GM23248 (cell line): Measurements from ENCODE around the gene ULK4. TPM values are rescaled to one million over a fixed set of nuclear protein-coding genes. Genes with fewer than 3 reads are reported as not detected.
A peak's percentile ranks its signal among the peaks of the same experiment; 100 is the strongest.

Source experiments
- DNase-seq: peaks from one replicate; pipeline ENCODE4 v3.0.0-alpha.2; 2015
- H2AFZ ChIP-seq: fragments of 200-600 bp; sonication (generic); 2 replicates; pipeline ENCODE4 v1.6.1; 2016; ENCODE audit warnings: antibody characterized with exemption
- H3F3A ChIP-seq: fragments of 200-600 bp; sonication (generic); 2 replicates; pipeline ENCODE4 v1.6.1; 2016; ENCODE audit warnings: mild to moderate bottlenecking, antibody characterized with exemption, mixed run types; ENCODE audit not compliant: insufficient read depth
- H3K27ac ChIP-seq: fragments of 200-600 bp; sonication (generic); 2 replicates; pipeline ENCODE4 v1.5.1; 2016; ENCODE audit warnings: mild to moderate bottlenecking
- H3K27me3 ChIP-seq: fragments of 200-600 bp; sonication (generic); replicated peaks from 2 replicates; pipeline ENCODE4 v1.6.1; 2016; ENCODE audit warnings: mild to moderate bottlenecking; ENCODE audit not compliant: insufficient read depth
- H3K36me3 ChIP-seq: fragments of 200-600 bp; sonication (generic); 2 replicates; pipeline ENCODE4 v1.6.1; 2016; ENCODE audit warnings: low read depth, mild to moderate bottlenecking
- H3K4me1 ChIP-seq: fragments of 200-600 bp; sonication (generic); 2 replicates; pipeline ENCODE4 v1.6.1; 2016; ENCODE audit warnings: mild to moderate bottlenecking; ENCODE audit not compliant: insufficient read depth
- H3K4me2 ChIP-seq: fragments of 200-600 bp; sonication (generic); one replicate; pipeline ENCODE4 v1.6.1; 2016; ENCODE audit warnings: mild to moderate bottlenecking; ENCODE audit not compliant: unreplicated experiment
- H3K4me3 ChIP-seq: fragments of 200-600 bp; sonication (generic); 2 replicates; pipeline ENCODE4 v1.5.1; 2016; ENCODE audit warnings: mild to moderate bottlenecking
- H3K79me2 ChIP-seq: fragments of 200-600 bp; sonication (generic); 2 replicates; pipeline ENCODE4 v1.6.1; 2016; ENCODE audit warnings: mild to moderate bottlenecking; ENCODE audit not compliant: insufficient read depth
- H3K9ac ChIP-seq: fragments of 200-600 bp; sonication (generic); 2 replicates; pipeline ENCODE4 v1.6.1; 2016; ENCODE audit warnings: mild to moderate bottlenecking
- H3K9me2 ChIP-seq: fragments of 200-600 bp; sonication (generic); 2 replicates; pipeline ENCODE4 v1.6.1; 2016; ENCODE audit warnings: mixed run types, mild to moderate bottlenecking, moderate library complexity; ENCODE audit not compliant: insufficient read depth
- H3K9me3 ChIP-seq: fragments of 200-600 bp; sonication (generic); one replicate; pipeline ENCODE4 v1.6.1; 2017; ENCODE audit warnings: low read depth
- H4K20me1 ChIP-seq: fragments of 200-600 bp; sonication (generic); 2 replicates; pipeline ENCODE4 v1.6.0; 2016; ENCODE audit not compliant: insufficient read depth
- EZH2 ChIP-seq: fragments of 200-600 bp; sonication (generic); IDR thresholded peaks from 2 replicates; pipeline ENCODE4 v1.6.1; 2018; ENCODE audit warnings: antibody characterized with exemption, mild to moderate bottlenecking; ENCODE audit not compliant: insufficient read depth, poor library complexity, severe bottlenecking
- EZH2phosphoT487 ChIP-seq: fragments of 200-600 bp; sonication (generic); IDR thresholded peaks from 2 replicates; pipeline ENCODE4 v1.6.1; 2018; ENCODE audit warnings: antibody characterized with exemption, moderate library complexity, mild to moderate bottlenecking, low read depth; ENCODE audit not compliant: insufficient read depth
- WGBS, 2 experiments: methylation state at CpG; one replicate each; pipeline ENCODE4 v1.1.6; 2015 to 2017; ENCODE audit warnings: low lambda C conversion rate in 2 of 2, low coverage in 1 of 2; ENCODE audit errors: missing lambda C conversion rate in 2 of 2; 5-methylcytosine and 5-hydroxymethylcytosine counted together
- in situ Hi-C: fragments of 300-500 bp; cut with MboI; formaldehyde crosslinking; loops from 2 replicates; pipeline ENCODE4 v1.15.0; 2020
- polyA plus RNA-seq: library from polyadenylated mRNA; unstranded; fragments of >200 nt; fragmentation: Nextera tagmentation; extraction: Ambion mirVana; gene quantifications from 2 replicates; pipeline ENCODE4 v1.2.1, GENCODE V29; 2016
- total RNA-seq: library from RNA; depleted of rRNA; stranded (reverse); fragments of >200 nt; shearing (Covaris generic); gene quantifications from 2 replicates; pipeline ENCODE4 v1.2.3, GENCODE V29; 2014

Gene ULK4
- total and polyA plus RNA-seq, 2 experiments from 2014 or later = 3.5 to 20.3 TPM

- Histone ChIP-seq H3K4me3 (no peak overlapping the region), H3F3A (no peaks in the 10 kb centered on the region), H3K27ac (no peak overlapping the region), H3K9me2 (no peaks in the 10 kb centered on the region), H3K4me1 (peaks cover 27% of the 10 kb centered on the region), H3K9me3 (no peaks in the 10 kb centered on the region), H3K4me2 (no peak overlapping the region), H3K36me3 (no peaks in the 10 kb centered on the region), H3K27me3 (no peaks in the 10 kb centered on the region), H3K79me2 (no peaks in the 10 kb centered on the region), H4K20me1 (no peaks in the 10 kb centered on the region), H2AFZ (no peak overlapping the region), H3K9ac (no peak overlapping the region)
- in situ Hi-C loops = no loop called here
- TF ChIP-seq EZH2 (no peak), EZH2phosphoT487 (no peak)
- DNase-seq = no peak
- 84 to 93% methylated on average over 3 of the region's 3 CpGs for WGBS, 2 experiments
Measured at GRCh38 chr3:41331041-41331440, 630.9 kb downstream of the ULK4 start.

GRCh38 chr3:41330465-41330864 lies 631.4 kb downstream of the ULK4 start:
- H3K4me2 ChIP-seq = no peak overlapping the region
- H3K27me3 ChIP-seq = no peaks in the 10 kb centered on the region
- no peak for DNase-seq
- 39 to 47% methylated on average over 1 of the region's 1 CpG for WGBS, 2 experiments
- TF ChIP-seq EZH2phosphoT487 (no peak), EZH2 (no peak)
- H3K4me3 ChIP-seq = no peak overlapping the region
- H3K79me2 ChIP-seq = no peaks in the 10 kb centered on the region
- H3K9me3 ChIP-seq = no peaks in the 10 kb centered on the region
- no peaks in the 10 kb centered on the region for H3K36me3 ChIP-seq
- no peaks in the 10 kb centered on the region for H3F3A ChIP-seq
- H2AFZ ChIP-seq = no peak overlapping the region
- in situ Hi-C loops = no loop called here
- H3K9me2 ChIP-seq = no peaks in the 10 kb centered on the region
- H3K27ac ChIP-seq = no peak overlapping the region
- no peak overlapping the region for H3K9ac ChIP-seq
- peaks cover 27% of the 10 kb centered on the region for H3K4me1 ChIP-seq
- H4K20me1 ChIP-seq = no peaks in the 10 kb centered on the region

DNA sequence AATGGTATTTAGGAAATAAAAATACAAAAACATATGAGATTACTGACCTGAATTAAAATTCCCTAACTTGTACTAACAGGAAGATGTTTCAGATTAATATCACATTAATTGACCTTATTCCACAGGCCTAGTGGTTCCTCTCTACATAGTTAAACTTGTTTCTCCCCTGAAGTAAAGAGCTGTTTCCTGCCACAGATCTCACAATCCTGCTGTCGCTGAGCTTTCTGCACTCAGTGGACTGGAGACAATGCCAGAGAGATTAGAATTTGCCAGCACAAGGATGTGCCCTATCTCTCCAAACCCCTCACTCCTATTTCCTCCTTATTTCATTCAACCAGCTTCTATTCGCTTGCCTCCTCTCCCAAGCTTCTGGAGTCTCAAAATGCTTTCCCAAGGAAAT lies 632.0 kb downstream of the ULK4 start:
- in situ Hi-C loops = no loop called here
- no peak overlapping the region for H2AFZ ChIP-seq
- H4K20me1 ChIP-seq = no peaks in the 10 kb centered on the region
- no peak overlapping the region for H3K9ac ChIP-seq
- 68 to 77% methylated on average over 2 of the region's 2 CpGs for WGBS, 2 experiments
- H3K4me1 ChIP-seq = peaks cover 27% of the 10 kb centered on the region
- H3K27me3 ChIP-seq = no peaks in the 10 kb centered on the region
- no peaks in the 10 kb centered on the region for H3K36me3 ChIP-seq
- DNase-seq = no peak
- no peak overlapping the region for H3K27ac ChIP-seq
- no peaks in the 10 kb centered on the region for H3F3A ChIP-seq
- TF ChIP-seq EZH2 (no peak), EZH2phosphoT487 (no peak)
- no peaks in the 10 kb centered on the region for H3K79me2 ChIP-seq
- no peak overlapping the region for H3K4me2 ChIP-seq
- no peaks in the 10 kb centered on the region for H3K9me3 ChIP-seq
- H3K9me2 ChIP-seq = no peaks in the 10 kb centered on the region
- no peak overlapping the region for H3K4me3 ChIP-seq

GRCh38 chr3:41328926-41329325 lies 633.0 kb downstream of the ULK4 start:
- in situ Hi-C loops = no loop called here
- peak; percentile 24 for DNase-seq
- no peak overlapping the region for H2AFZ ChIP-seq
- no peak for TF ChIP-seq EZH2phosphoT487
- no peak for TF ChIP-seq EZH2
- H3K9ac ChIP-seq = no peak overlapping the region
- peaks cover 27% of the 10 kb centered on the region for H3K4me1 ChIP-seq
- H3K36me3 ChIP-seq = no peaks in the 10 kb centered on the region
- H3K27me3 ChIP-seq = no peaks in the 10 kb centered on the region
- WGBS, 2 experiments = 0 to 5% methylated on average over 2 of the region's 2 CpGs
- no peaks in the 10 kb centered on the region for H3K9me2 ChIP-seq
- no peaks in the 10 kb centered on the region for H3K79me2 ChIP-seq
- H3F3A ChIP-seq = no peaks in the 10 kb centered on the region
- H3K9me3 ChIP-seq = no peaks in the 10 kb centered on the region
- H3K4me2 ChIP-seq = peak overlapping the region; percentile 9
- H3K4me3 ChIP-seq = no peak overlapping the region
- H4K20me1 ChIP-seq = no peaks in the 10 kb centered on the region
- H3K27ac ChIP-seq = no peak overlapping the region

DNA sequence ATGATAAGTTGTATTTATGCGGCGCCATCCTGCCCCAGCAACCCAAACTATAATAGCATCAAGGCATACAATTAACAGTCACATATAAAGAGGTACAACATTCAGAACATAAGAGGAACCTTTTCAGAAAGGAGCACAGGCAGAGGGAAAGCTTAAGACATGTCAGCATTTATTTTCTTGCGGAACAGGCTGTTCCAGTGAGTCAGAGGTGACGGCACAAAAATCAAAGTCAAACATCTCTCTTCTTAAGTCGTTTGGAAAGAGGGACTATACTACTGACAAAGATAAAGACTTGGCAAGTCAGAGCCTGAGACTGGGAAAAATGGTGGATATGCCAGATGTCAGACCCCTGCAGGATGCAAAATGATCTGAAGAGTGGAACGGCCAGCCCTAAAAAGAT lies 634.2 kb downstream of the ULK4 start:
- Histone ChIP-seq H3F3A (no peaks in the 10 kb centered on the region), H3K9me3 (no peaks in the 10 kb centered on the region), H4K20me1 (no peaks in the 10 kb centered on the region), H3K27me3 (no peaks in the 10 kb centered on the region), H3K27ac (no peak overlapping the region), H3K4me2 (no peak overlapping the region), H3K4me1 (peaks cover 27% of the 10 kb centered on the region), H3K9ac (no peak overlapping the region), H3K36me3 (no peaks in the 10 kb centered on the region), H3K4me3 (no peak overlapping the region), H3K9me2 (no peaks in the 10 kb centered on the region), H2AFZ (no peak overlapping the region), H3K79me2 (no peaks in the 10 kb centered on the region)
- in situ Hi-C loops = no loop called here
- 77 to 83% methylated on average over 6 of the region's 6 CpGs for WGBS, 2 experiments
- no peak for TF ChIP-seq EZH2phosphoT487
- no peak for TF ChIP-seq EZH2
- no peak for DNase-seq
